Vagina (tissue), 2 donors: ENCODE measurements around the gene LCE3D. TPM values are rescaled to one million over a fixed set of nuclear protein-coding genes. Genes with fewer than 3 reads are reported as not detected.

Source experiments
- DNase-seq, 2 donors: peaks; one replicate each; pipeline ENCODE4 v3.0.0-alpha.2; 2017; ENCODE audit errors: extremely low spot score in 2 of 2
- H3K27ac ChIP-seq: fragments of 200-600 bp; sonication (generic); one replicate; pipeline ENCODE4 v1.5.1; 2019
- H3K27me3 ChIP-seq: fragments of 200-600 bp; sonication (generic); one replicate; pipeline ENCODE4 v1.5.1; 2019
- H3K36me3 ChIP-seq, 2 donors: fragments of 200-600 bp; sonication (generic); one replicate each; pipeline ENCODE4 v1.5.1; 2017 to 2019
- H3K4me1 ChIP-seq: fragments of 200-600 bp; sonication (generic); one replicate; pipeline ENCODE4 v1.5.1; 2019
- H3K4me3 ChIP-seq, 2 donors: fragments of 200-600 bp; sonication (generic); 1 replicate in 1 of 2; 2 replicates in 1 of 2; pipeline ENCODE4 v1.5.1; 2016 to 2019
- H3K9me3 ChIP-seq: fragments of 200-600 bp; sonication (generic); one replicate; pipeline ENCODE4 v1.5.1; 2019
- POLR2A ChIP-seq, 2 donors: fragments of 450-650 bp; IDR thresholded peaks; one replicate each; pipeline ENCODE4 v1.6.1; 2017; ENCODE audit warnings: antibody characterized with exemption in 2 of 2, mild to moderate bottlenecking in 2 of 2, moderate library complexity in 2 of 2
- POLR2AphosphoS5 ChIP-seq, 2 donors: sonication (generic); formaldehyde crosslinking; IDR thresholded peaks; one replicate each; pipeline ENCODE4 v1.9.0; 2017; ENCODE audit warnings: antibody characterized with exemption in 2 of 2, mild to moderate bottlenecking in 2 of 2, low read depth in 1 of 2; ENCODE audit not compliant: insufficient read depth in 1 of 2
- intact Hi-C: fragments of 100-400 bp; cut with DNase I; formaldehyde crosslinking; loops from one replicate; pipeline ENCODE4 v1.15.1; 2023
- small RNA-seq: library from RNA; depleted of rRNA; stranded (forward); fragments of <200 nt; gene quantifications from one replicate; pipeline ENCODE3, GENCODE V24; 2016
- total RNA-seq: library from RNA; depleted of rRNA; stranded (reverse); fragments of >200 nt; gene quantifications from one replicate; pipeline ENCODE4 v1.2.3, GENCODE V29; 2016
- TF ChIP-seq, protein P1 (sequence below), 3 experiments: fragments of 450-650 bp in 2 of 3; fragments of 200-600 bp in 1 of 3; sonication (generic) in 1 of 3; IDR thresholded peaks; one replicate each; pipeline ENCODE4 v1.5.1; 2017 to 2019; ENCODE audit warnings: antibody characterized with exemption in 3 of 3, mild to moderate bottlenecking in 2 of 3, moderate library complexity in 2 of 3

LCE3D gene
- total RNA-seq, 1 donor from 2014 or later: 57.5 TPM

DNA sequence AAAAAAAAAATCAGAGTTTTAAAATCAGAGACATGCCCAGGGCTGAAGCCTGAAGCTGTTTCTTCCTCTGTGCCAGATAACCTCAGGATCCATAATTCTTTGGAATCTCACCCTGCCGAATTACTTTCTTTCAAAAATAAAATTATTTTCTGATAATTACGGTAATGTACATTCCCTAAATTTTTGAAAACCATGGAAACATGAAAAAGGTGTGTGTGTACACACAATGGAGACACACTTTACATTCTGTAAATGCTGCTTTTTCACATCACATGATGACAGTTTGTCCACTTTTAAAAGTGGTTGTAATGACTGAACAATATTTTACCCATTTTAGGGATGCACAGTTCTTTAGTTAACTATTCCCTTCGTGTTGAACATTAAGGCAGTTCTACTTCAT is 44.5 kb downstream of the LCE3D start:
- Histone ChIP-seq H3K9me3 (peaks cover 2% of the 10 kb centered on the region), H3K4me1 (no peaks in the 10 kb centered on the region), H3K36me3 (no peaks in the 10 kb centered on the region), H3K27ac (no peak overlapping the region), H3K4me3 (no peak overlapping the region), H3K27me3 (no peaks in the 10 kb centered on the region)
- no peak for DNase-seq
- TF ChIP-seq POLR2A (IDR thresholded peaks at IDR 0.05): no peak
- no peak for TF ChIP-seq POLR2AphosphoS5 (IDR thresholded peaks at IDR 0.05; ENCODE audit: insufficient read depth in 1 of 2, low read depth in 1 of 2)
- TF ChIP-seq, protein P1, sequence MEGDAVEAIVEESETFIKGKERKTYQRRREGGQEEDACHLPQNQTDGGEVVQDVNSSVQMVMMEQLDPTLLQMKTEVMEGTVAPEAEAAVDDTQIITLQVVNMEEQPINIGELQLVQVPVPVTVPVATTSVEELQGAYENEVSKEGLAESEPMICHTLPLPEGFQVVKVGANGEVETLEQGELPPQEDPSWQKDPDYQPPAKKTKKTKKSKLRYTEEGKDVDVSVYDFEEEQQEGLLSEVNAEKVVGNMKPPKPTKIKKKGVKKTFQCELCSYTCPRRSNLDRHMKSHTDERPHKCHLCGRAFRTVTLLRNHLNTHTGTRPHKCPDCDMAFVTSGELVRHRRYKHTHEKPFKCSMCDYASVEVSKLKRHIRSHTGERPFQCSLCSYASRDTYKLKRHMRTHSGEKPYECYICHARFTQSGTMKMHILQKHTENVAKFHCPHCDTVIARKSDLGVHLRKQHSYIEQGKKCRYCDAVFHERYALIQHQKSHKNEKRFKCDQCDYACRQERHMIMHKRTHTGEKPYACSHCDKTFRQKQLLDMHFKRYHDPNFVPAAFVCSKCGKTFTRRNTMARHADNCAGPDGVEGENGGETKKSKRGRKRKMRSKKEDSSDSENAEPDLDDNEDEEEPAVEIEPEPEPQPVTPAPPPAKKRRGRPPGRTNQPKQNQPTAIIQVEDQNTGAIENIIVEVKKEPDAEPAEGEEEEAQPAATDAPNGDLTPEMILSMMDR (IDR thresholded peaks at IDR 0.05): no peak
- intact Hi-C loops: no loop called here

DNA sequence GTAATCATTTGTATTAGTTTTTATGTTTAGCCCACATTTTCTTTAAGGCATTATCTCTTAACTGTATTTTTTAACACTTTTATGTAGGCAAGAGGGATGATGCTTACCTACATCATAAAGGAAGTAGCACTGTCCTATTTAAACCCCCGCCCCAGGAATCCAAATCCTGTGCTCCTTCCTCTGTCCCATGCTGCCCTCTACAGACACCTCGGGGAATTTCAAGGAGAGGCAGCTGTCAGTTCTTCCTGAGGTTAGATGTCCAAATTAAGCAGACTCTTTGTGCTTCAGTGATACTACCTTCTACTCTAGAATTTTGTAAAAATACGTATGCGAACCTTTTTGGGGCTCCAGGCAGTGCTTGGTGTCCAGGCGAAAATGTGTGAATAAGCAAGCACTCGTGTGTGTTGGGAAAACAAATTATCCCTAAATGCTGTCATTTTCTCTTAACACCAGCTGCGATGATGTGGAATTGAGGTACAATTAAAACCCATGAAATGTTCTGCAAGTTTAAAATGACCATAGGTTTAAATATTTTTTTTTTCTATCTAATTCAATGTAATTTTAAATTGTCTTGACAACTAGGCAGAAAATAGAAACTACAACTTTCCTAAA is 46.9 kb downstream of the LCE3D start:
- Histone ChIP-seq H3K4me3 (no peak overlapping the region), H3K36me3 (no peaks in the 10 kb centered on the region), H3K4me1 (no peaks in the 10 kb centered on the region), H3K27ac (no peak overlapping the region), H3K9me3 (peaks cover 4% of the 10 kb centered on the region), H3K27me3 (no peaks in the 10 kb centered on the region)
- no peak for DNase-seq
- TF ChIP-seq POLR2AphosphoS5 (IDR thresholded peaks at IDR 0.05; ENCODE audit: insufficient read depth in 1 of 2, low read depth in 1 of 2): no peak
- TF ChIP-seq, protein P1 (IDR thresholded peaks at IDR 0.05): peak in 1 of 3 experiments; percentile 35
- intact Hi-C loops: no loop called here

Small RNA genes lying within 50 kb of the gene (small RNA-seq; reads per million reads assigned to genes)
- gene LCE3A (not detected), gene LCE3B (not detected)

Other genes starting within 250 kb of the LCE3D start
- not detected for gene FLG2, start 220.5 kb downstream of the LCE3D start, total RNA-seq
- gene CRNN, start 166.3 kb downstream of the LCE3D start, total RNA-seq: 349 TPM
- gene LCE5A, start 69.7 kb downstream of the LCE3D start, total RNA-seq: not detected
- 182 TPM for gene CRCT1, start 66.0 kb downstream of the LCE3D start, total RNA-seq
- gene LCE3E, start 13.7 kb downstream of the LCE3D start, total RNA-seq: 2.2 TPM
- gene LCE3C, start 19.7 kb upstream of the LCE3D start, total RNA-seq: not detected
- gene LCE3B, start 33.3 kb upstream of the LCE3D start, total RNA-seq: not detected
- not detected for gene LCE3A, start 42.6 kb upstream of the LCE3D start, total RNA-seq
- gene LCE2D, start 82.9 kb upstream of the LCE3D start, total RNA-seq: not detected
- not detected for gene LCE2C, start 94.8 kb upstream of the LCE3D start, total RNA-seq
- not detected for gene LCE2B, start 105.6 kb upstream of the LCE3D start, total RNA-seq
- not detected for gene LCE2A, start 117.8 kb upstream of the LCE3D start, total RNA-seq
- gene LCE4A, start 127.6 kb upstream of the LCE3D start, total RNA-seq: not detected
- 1.2 TPM for gene KPRP, start 177.5 kb upstream of the LCE3D start, total RNA-seq
- not detected for gene LCE1F, start 194.6 kb upstream of the LCE3D start, total RNA-seq
- gene LCE1E, start 205.7 kb upstream of the LCE3D start, total RNA-seq: not detected
- gene LCE1D, start 216.2 kb upstream of the LCE3D start, total RNA-seq: not detected
- gene LCE1C, start 226.1 kb upstream of the LCE3D start, total RNA-seq: not detected
- not detected for gene LCE1B, start 231.5 kb upstream of the LCE3D start, total RNA-seq
- gene LCE1A, start 247.0 kb upstream of the LCE3D start, total RNA-seq: not detected